DOHH2 (cell line): ENCODE results near the gene E2F4.

Experiments used
- H3F3A ChIP-seq: fragments of 200-600 bp; sonication (generic), shearing (Covaris generic); 2 replicates; pipeline ENCODE4 v1.6.0; 2016; ENCODE audit warnings: antibody characterized with exemption, mild to moderate bottlenecking; ENCODE audit not compliant: control insufficient read depth, insufficient read depth
- H3K27ac ChIP-seq: fragments of 200-600 bp; sonication (generic); 2 replicates; pipeline ENCODE4 v1.5.1; 2014; ENCODE audit warnings: low read depth, mild to moderate bottlenecking, low read length, moderate library complexity
- H3K27me3 ChIP-seq: fragments of 200-600 bp; sonication (generic); 2 replicates; pipeline ENCODE4 v1.6.1; 2014; ENCODE audit warnings: mild to moderate bottlenecking, low read length, mixed read lengths; ENCODE audit not compliant: control insufficient read depth
- H3K36me3 ChIP-seq: fragments of 200-600 bp; sonication (generic); 2 replicates; pipeline ENCODE4 v1.6.1; 2014; ENCODE audit warnings: mild to moderate bottlenecking, low read length, moderate library complexity, mixed read lengths; ENCODE audit not compliant: control insufficient read depth
- H3K4me1 ChIP-seq: fragments of 200-600 bp; sonication (generic); 2 replicates; pipeline ENCODE4 v1.6.1; 2014; ENCODE audit warnings: mild to moderate bottlenecking, low read length, mixed read lengths; ENCODE audit not compliant: control insufficient read depth
- H3K4me2 ChIP-seq: fragments of 200-600 bp; sonication (generic); 2 replicates; pipeline ENCODE4 v1.6.0; 2014; ENCODE audit warnings: mild to moderate bottlenecking, low read length, moderate library complexity
- H3K4me3 ChIP-seq: fragments of 200-600 bp; sonication (generic); 2 replicates; pipeline ENCODE4 v1.5.1; 2014; ENCODE audit warnings: mild to moderate bottlenecking, low read length, mixed read lengths
- H3K79me2 ChIP-seq: fragments of 200-600 bp; sonication (generic); 2 replicates; pipeline ENCODE4 v1.6.1; 2014; ENCODE audit warnings: mild to moderate bottlenecking, low read length, mixed read lengths; ENCODE audit not compliant: control insufficient read depth
- H3K9me2 ChIP-seq: fragments of 200-600 bp; sonication (generic); replicated peaks from 2 replicates; pipeline ENCODE4 v1.6.1; 2014; ENCODE audit warnings: mild to moderate bottlenecking, low read length, mixed read lengths; ENCODE audit not compliant: control insufficient read depth
- H3K9me3 ChIP-seq: fragments of 200-600 bp; sonication (generic); 2 replicates; pipeline ENCODE4 v1.6.1; 2014; ENCODE audit warnings: antibody characterized with exemption, low read length, mixed read lengths; ENCODE audit not compliant: control insufficient read depth, insufficient read depth
- H4K20me1 ChIP-seq: fragments of 200-600 bp; sonication (generic); 2 replicates; pipeline ENCODE4 v1.6.0; 2014; ENCODE audit warnings: low read depth, mild to moderate bottlenecking, antibody characterized with exemption, low read length, moderate library complexity; ENCODE audit not compliant: control insufficient read depth, insufficient read depth
- EZH2phosphoT487 ChIP-seq: fragments of 200-600 bp; sonication (generic); IDR thresholded peaks from 2 replicates; pipeline ENCODE4 v1.6.1; 2017; ENCODE audit warnings: borderline replicate concordance, mild to moderate bottlenecking, antibody characterized with exemption, low read length, moderate library complexity, mixed read lengths
- TF ChIP-seq, protein P1 (sequence below): fragments of 200-600 bp; sonication (generic); IDR thresholded peaks from one replicate; pipeline ENCODE4 v1.5.1; 2014; ENCODE audit warnings: antibody characterized with exemption, mild to moderate bottlenecking, low read depth, low read length; ENCODE audit not compliant: poor library complexity, severe bottlenecking

The E2F4 gene

GRCh38 chr16:67245674-67246080 lies 53.7 kb downstream of the E2F4 start:
- Histone ChIP-seq H3K4me2 (peak overlapping the region; percentile 80), H3F3A (peaks cover 10% of the 10 kb centered on the region), H4K20me1 (peaks cover 3% of the 10 kb centered on the region; the same call in 1 of the 2 replicates), H3K9me2 (no peaks in the 10 kb centered on the region), H3K27me3 (peaks cover 29% of the 10 kb centered on the region), H3K4me3 (peak overlapping the region; percentile 92), H3K9me3 (no peaks in the 10 kb centered on the region), H3K36me3 (no peaks in the 10 kb centered on the region), H3K4me1 (peaks cover 50% of the 10 kb centered on the region), H3K27ac (peak overlapping the region; percentile 58), H3K79me2 (peaks cover 8% of the 10 kb centered on the region)
- TF ChIP-seq, protein P1, sequence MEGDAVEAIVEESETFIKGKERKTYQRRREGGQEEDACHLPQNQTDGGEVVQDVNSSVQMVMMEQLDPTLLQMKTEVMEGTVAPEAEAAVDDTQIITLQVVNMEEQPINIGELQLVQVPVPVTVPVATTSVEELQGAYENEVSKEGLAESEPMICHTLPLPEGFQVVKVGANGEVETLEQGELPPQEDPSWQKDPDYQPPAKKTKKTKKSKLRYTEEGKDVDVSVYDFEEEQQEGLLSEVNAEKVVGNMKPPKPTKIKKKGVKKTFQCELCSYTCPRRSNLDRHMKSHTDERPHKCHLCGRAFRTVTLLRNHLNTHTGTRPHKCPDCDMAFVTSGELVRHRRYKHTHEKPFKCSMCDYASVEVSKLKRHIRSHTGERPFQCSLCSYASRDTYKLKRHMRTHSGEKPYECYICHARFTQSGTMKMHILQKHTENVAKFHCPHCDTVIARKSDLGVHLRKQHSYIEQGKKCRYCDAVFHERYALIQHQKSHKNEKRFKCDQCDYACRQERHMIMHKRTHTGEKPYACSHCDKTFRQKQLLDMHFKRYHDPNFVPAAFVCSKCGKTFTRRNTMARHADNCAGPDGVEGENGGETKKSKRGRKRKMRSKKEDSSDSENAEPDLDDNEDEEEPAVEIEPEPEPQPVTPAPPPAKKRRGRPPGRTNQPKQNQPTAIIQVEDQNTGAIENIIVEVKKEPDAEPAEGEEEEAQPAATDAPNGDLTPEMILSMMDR, result no peak
- TF ChIP-seq EZH2phosphoT487, result no peak

DNA sequence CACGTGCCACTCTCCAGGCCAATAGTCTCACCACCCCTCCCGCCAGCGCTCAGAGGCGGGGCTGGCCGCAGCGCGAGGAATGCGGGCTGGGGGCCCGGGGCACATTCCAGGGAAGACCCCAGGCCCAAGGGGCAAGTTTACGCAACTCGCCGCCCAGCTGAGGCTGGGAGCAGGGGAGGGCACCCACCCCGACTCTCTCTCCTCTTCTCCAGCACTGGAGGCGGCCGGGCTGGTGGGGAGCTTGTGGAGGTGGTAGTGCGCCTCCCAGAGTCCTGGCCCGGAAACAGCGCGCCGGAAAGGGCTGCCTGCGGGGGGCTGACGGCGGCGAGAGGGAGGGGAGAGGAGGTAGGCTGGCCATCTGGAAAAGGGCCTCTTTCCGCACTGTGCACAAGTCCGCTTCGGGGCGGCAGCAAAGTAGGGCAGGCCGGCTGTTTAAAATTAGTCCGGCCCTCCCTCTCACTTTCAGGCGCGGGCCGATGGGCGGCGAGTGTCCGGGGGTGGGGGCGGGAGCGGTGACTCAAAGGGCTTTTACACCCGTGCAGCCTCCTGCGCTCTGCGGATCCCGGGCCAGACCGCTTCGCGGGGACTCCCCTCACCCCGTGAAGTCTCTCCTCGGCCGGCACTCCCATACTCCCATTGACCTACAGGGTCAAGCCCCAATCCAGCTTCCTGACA lies 54.3 kb downstream of the E2F4 start:
- H3K36me3 ChIP-seq, result no peaks in the 10 kb centered on the region
- peaks cover 8% of the 10 kb centered on the region for H3K79me2 ChIP-seq
- H3K9me3 ChIP-seq, result no peaks in the 10 kb centered on the region
- H3K4me2 ChIP-seq, result peak overlapping the region; percentile 80
- no peak for TF ChIP-seq EZH2phosphoT487
- TF ChIP-seq, protein P1, result peak; percentile 69
- H3F3A ChIP-seq, result peaks cover 12% of the 10 kb centered on the region
- H4K20me1 ChIP-seq, result peaks cover 3% of the 10 kb centered on the region; the same call in 1 of the 2 replicates
- peak overlapping the region; percentile 58 for H3K27ac ChIP-seq
- peak overlapping the region; percentile 92 for H3K4me3 ChIP-seq
- no peaks in the 10 kb centered on the region for H3K9me2 ChIP-seq
- H3K27me3 ChIP-seq, result peaks cover 32% of the 10 kb centered on the region
- peaks cover 50% of the 10 kb centered on the region for H3K4me1 ChIP-seq

- Histone ChIP-seq H3K9me2 (no peaks in the 10 kb centered on the region), H3K27ac (peak overlapping the region; percentile 58), H4K20me1 (peaks cover 3% of the 10 kb centered on the region; the same call in 1 of the 2 replicates), H3K36me3 (no peaks in the 10 kb centered on the region), H3K9me3 (no peaks in the 10 kb centered on the region), H3K4me1 (peaks cover 50% of the 10 kb centered on the region), H3F3A (peaks cover 12% of the 10 kb centered on the region), H3K4me3 (peak overlapping the region; percentile 92), H3K4me2 (peak overlapping the region; percentile 80), H3K79me2 (peaks cover 8% of the 10 kb centered on the region; the same call in 1 of the 2 replicates), H3K27me3 (peaks cover 32% of the 10 kb centered on the region)
- TF ChIP-seq, protein P1, result no peak
- TF ChIP-seq EZH2phosphoT487, result no peak
Observed at GRCh38 chr16:67246756-67247191, 54.8 kb downstream of the E2F4 start.
